Heart left ventricle (tissue), 16 donors: ENCODE measurements around the gene KCTD15. TPM values are rescaled to one million over a fixed set of nuclear protein-coding genes. Genes with fewer than 3 reads are reported as not detected.

Source experiments
- ATAC-seq, 4 donors: fragments of 200-7000 bp; cut with Tn5 transposase; one replicate each; pipeline ENCODE4 v1.9.1; 2020 to 2022; ENCODE audit warnings: moderate library complexity in 4 of 4, mild to moderate bottlenecking in 3 of 4, moderate number of reproducible peaks in 1 of 4
- DNase-seq, 5 donors: peaks; one replicate each; pipeline ENCODE4 v3.0.0-alpha.2; 2020
- H3K27ac ChIP-seq, 12 donors: fragments of 200-600 bp; sonication (generic) in 4 of 12; one replicate each; pipeline versions ENCODE4 v1.5.0 to v1.8.0; 2016 to 2022; ENCODE audit warnings: mild to moderate bottlenecking in 2 of 12
- H3K27me3 ChIP-seq, 9 donors: fragments of 200-600 bp; sonication (generic) in 2 of 9; one replicate each; pipeline versions ENCODE4 v1.5.1 to v1.8.0; 2016 to 2022; ENCODE audit warnings: mild to moderate bottlenecking in 3 of 9
- H3K36me3 ChIP-seq, 9 donors: fragments of 200-600 bp; sonication (generic) in 2 of 9; one replicate each; pipeline versions ENCODE4 v1.5.0 to v1.8.0; 2018 to 2022; ENCODE audit warnings: mild to moderate bottlenecking in 2 of 9
- H3K4me1 ChIP-seq, 12 donors: fragments of 200-600 bp; sonication (generic) in 4 of 12; one replicate each; pipeline versions ENCODE4 v1.5.0 to v1.8.0; 2016 to 2022; ENCODE audit warnings: mild to moderate bottlenecking in 3 of 12
- H3K4me3 ChIP-seq, 12 donors: fragments of 200-600 bp; sonication (generic) in 4 of 12; one replicate each; pipeline versions ENCODE4 v1.5.0 to v1.8.0; 2017 to 2022; ENCODE audit warnings: mild to moderate bottlenecking in 9 of 12, moderate library complexity in 4 of 12
- H3K9me3 ChIP-seq, 12 donors: fragments of 200-600 bp; sonication (generic) in 4 of 12; one replicate each; pipeline versions ENCODE4 v1.5.0 to v1.8.0; 2016 to 2022; ENCODE audit warnings: mild to moderate bottlenecking in 1 of 12
- CTCF ChIP-seq, 12 donors: fragments of 200-600 bp; sonication (generic) in 4 of 12; IDR thresholded peaks; one replicate each; pipeline versions ENCODE4 v1.5.0 to v1.8.0; 2018 to 2022; ENCODE audit warnings: antibody characterized with exemption in 12 of 12, mild to moderate bottlenecking in 5 of 12
- POLR2A ChIP-seq, 2 donors: fragments of 450-650 bp; IDR thresholded peaks; one replicate each; pipeline ENCODE4 v1.6.1; 2017; ENCODE audit warnings: antibody characterized with exemption in 2 of 2, mild to moderate bottlenecking in 2 of 2, moderate library complexity in 2 of 2
- WGBS, 4 donors: extraction: QIAGEN DNeasy Blood & Tissue Kit in 2 of 4; methylation state at CpG; one replicate each; pipeline versions ENCODE4 v1.1.5 to v1.1.7; 2013 to 2018; 5-methylcytosine and 5-hydroxymethylcytosine counted together
- intact Hi-C, 10 donors: fragments of 100-400 bp; cut with DNase I; formaldehyde crosslinking; loops; one replicate each; pipeline versions ENCODE4 v1.11.1 to v1.14.2; 2022
- polyA plus RNA-seq, 2 donors: library from polyadenylated mRNA; stranded (reverse); fragments of 200-250 nt; gene quantifications; one replicate each; pipeline ENCODE4 v1.2.3, GENCODE V29; 2013
- total RNA-seq, 9 donors: library from RNA; depleted of rRNA in 2 of 9; stranded (reverse); fragments of >200 nt in 2 of 9; fragmentation: NEBNext Ultra II Directional in 3 of 9; extraction: Animal tissue kit (Norgen Biotek cat#: 25700) in 3 of 9; gene quantifications; one replicate each; pipeline versions ENCODE4 v1.1.0 to v1.2.4, GENCODE V29; 2016 to 2023
- donor health status: ischemic (EF 13 %, LVEDD 7.1; RV severe dilation, severe dysfunction).
- donor health status: healthy with polysubstance abuse.
- donor health status: DM: no; HTN: yes; CAD: no.
- donor health status: DM: no; HTN: no; CAD: no.
- donor health status: ischemic (EF 25% LVEDD 6.9; RV normal size, moderate dysfunction).
- donor health status: ischemic (EF 25% LVEDD 5.7; RV mildly dilated, moderate dysfunction).
- donor health status: healthy.
- donor health status: DM: yes; HTN: yes; CAD: no.
- donor health status: ischemic (EF 35%, LVEDD 5.7; RV mildly dilated, moderate dysfunction).
- donor health status: nonischemic (EF 11% LVEDD 7.7; RV severe dilation, severe dysfunction).
- donor health status: DM: yes; HTN: yes; CAD: no.
- donor health status: PGD.
- donor health status: ischemic (EF 29% LVEDD 5.4; RV normal size, mild dysfunction).
- donor health status: nonischemic (EF 23%, LVEDD 6.1; RV moderate dilation, normal function).

Gene KCTD15
- total and polyA plus RNA-seq, 11 donors = 5.4 to 36.9 (median 9.8) TPM

GRCh38 chr19:33812388-33813330 lies 16.0 kb downstream of the KCTD15 start:
- intact Hi-C loops = no loop called here
- Histone ChIP-seq H3K4me1 (peaks cover 0 to 29% (median 7%) of the 10 kb centered on the region in 12 donors), H3K27ac (no peak overlapping the region), H3K4me3 (no peak overlapping the region), H3K9me3 (no peaks in the 10 kb centered on the region), H3K36me3 (peaks cover 0 to 59% (median 37%) of the 10 kb centered on the region in 9 donors), H3K27me3 (no peaks in the 10 kb centered on the region)
- no peak for DNase-seq
- WGBS, 4 donors = 86 to 95% (median 89%) methylated on average over 23 to 28 of the region's 28 CpGs
- no peak for TF ChIP-seq CTCF (IDR thresholded peaks at IDR 0.05)
- TF ChIP-seq POLR2A (IDR thresholded peaks at IDR 0.05) = no peak
- no peak for ATAC-seq

- Histone ChIP-seq H3K27ac (no peak overlapping the region), H3K36me3 (peaks cover 0 to 51% (median 31%) of the 10 kb centered on the region in 9 donors), H3K27me3 (no peaks in the 10 kb centered on the region), H3K4me1 (peaks cover 0 to 34% (median 7%) of the 10 kb centered on the region in 12 donors), H3K9me3 (no peaks in the 10 kb centered on the region), H3K4me3 (no peak overlapping the region)
- DNase-seq (no peak), ATAC-seq (no peak)
- intact Hi-C loops = no loop called here
- 82 to 86% (median 83%) methylated on average over 15 to 16 of the region's 16 CpGs for WGBS, 4 donors
- TF ChIP-seq POLR2A (IDR thresholded peaks at IDR 0.05) = no peak
- no peak for TF ChIP-seq CTCF (IDR thresholded peaks at IDR 0.05)
Observed at GRCh38 chr19:33813391-33814101, 16.9 kb downstream of the KCTD15 start.

DNA sequence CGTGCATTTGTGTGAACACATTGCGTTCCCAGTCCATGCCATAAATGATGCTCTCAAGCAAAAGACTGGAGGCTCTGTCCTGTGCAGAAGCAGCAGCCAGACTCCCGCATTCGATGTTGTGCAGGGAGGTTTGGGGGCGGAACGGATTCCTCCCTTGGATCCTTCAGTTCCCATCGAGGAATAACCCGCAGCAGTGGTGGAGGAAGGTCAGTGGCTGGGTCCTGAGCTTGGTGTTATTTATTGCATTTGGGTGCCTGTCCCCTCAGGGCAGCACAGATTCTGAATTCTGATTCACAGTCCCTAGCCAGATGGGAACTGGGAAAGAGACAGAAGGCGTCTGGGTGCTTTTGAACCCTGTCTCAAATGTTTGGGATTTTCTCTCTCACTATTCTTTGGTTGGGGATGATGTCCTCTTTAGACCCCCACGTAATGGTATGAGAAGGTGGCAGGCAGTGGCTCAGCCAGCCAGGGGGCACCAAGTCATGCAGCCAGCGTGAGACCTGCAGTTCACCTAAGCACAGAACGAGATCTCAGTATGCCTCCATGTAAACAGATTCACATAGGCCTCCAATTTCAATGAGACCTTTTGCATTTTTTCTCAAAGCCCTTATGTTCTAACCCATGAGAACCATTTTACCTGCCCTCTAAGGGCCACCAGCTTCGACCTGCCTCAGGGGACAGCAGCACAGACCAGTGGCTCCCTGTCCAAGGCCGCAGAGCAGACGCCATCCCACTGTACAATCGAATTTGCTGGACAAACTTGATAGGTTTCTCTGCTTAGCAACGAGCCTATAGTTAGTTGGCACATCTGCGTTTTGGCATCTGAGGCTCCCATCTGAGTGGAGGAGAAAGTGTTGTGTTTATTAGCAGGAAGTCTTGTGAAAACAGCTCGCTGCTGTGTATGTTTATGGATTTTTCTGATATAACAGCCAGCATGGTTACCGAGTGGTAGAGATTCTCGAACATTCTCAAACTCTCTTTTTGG lies 17.8 kb downstream of the KCTD15 start:
- Histone ChIP-seq H3K36me3 (peaks cover 0 to 42% (median 28%) of the 10 kb centered on the region in 9 donors), H3K4me1 (peaks cover 0 to 43% (median 12%) of the 10 kb centered on the region in 12 donors), H3K9me3 (no peaks in the 10 kb centered on the region), H3K27me3 (no peaks in the 10 kb centered on the region), H3K27ac (no peak overlapping the region), H3K4me3 (no peak overlapping the region)
- peak in 2 of 5 donors; percentile 4 to 15 for DNase-seq
- TF ChIP-seq CTCF (IDR thresholded peaks at IDR 0.05) (no peak), POLR2A (IDR thresholded peaks at IDR 0.05) (no peak)
- 88 to 91% (median 89%) methylated on average over 21 of the region's 21 CpGs for WGBS, 4 donors
- intact Hi-C loops = no loop called here
- ATAC-seq = no peak
